Iris pigment epithelial cell (primary cell): ENCODE measurements around the gene SLC8A1.

Source experiments
- DNase-seq: peaks from one replicate; pipeline ENCODE4 v3.0.0-alpha.2; 2011; ENCODE audit warnings: low read depth

SLC8A1 gene

GRCh38 chr2:40270372-40270771, 181.5 kb downstream of the SLC8A1 start:
- no peak for DNase-seq

GRCh38 chr2:40268566-40268965, 183.3 kb downstream of the SLC8A1 start:
- DNase-seq = no peak

GRCh38 chr2:40266201-40266600, 185.7 kb downstream of the SLC8A1 start:
- DNase-seq = no peak

GRCh38 chr2:40265602-40266001, 186.3 kb downstream of the SLC8A1 start:
- DNase-seq = no peak

- no peak for DNase-seq
Observed at GRCh38 chr2:40261042-40261441, 190.8 kb downstream of the SLC8A1 start.

- DNase-seq = no peak
Observed at GRCh38 chr2:40260437-40260836, 191.5 kb downstream of the SLC8A1 start.

- no peak for DNase-seq
Observed at GRCh38 chr2:40259900-40260299, 192.0 kb downstream of the SLC8A1 start.

GRCh38 chr2:40258135-40258457, 193.8 kb downstream of the SLC8A1 start:
- DNase-seq = no peak

- no peak for DNase-seq
Observed at GRCh38 chr2:40257340-40258134, 194.4 kb downstream of the SLC8A1 start.

- DNase-seq = no peak
Observed at GRCh38 chr2:40256649-40257048, 195.2 kb downstream of the SLC8A1 start.

GRCh38 chr2:40256008-40256407, 195.9 kb downstream of the SLC8A1 start:
- DNase-seq = no peak

- DNase-seq = no peak
Observed at GRCh38 chr2:40255103-40255502, 196.8 kb downstream of the SLC8A1 start.

GRCh38 chr2:40254611-40255010, 197.3 kb downstream of the SLC8A1 start:
- DNase-seq = no peak

GRCh38 chr2:40251137-40251536, 200.8 kb downstream of the SLC8A1 start:
- no peak for DNase-seq

GRCh38 chr2:40249577-40249976, 202.3 kb downstream of the SLC8A1 start:
- DNase-seq = no peak

GRCh38 chr2:40248294-40248693, 203.6 kb downstream of the SLC8A1 start:
- DNase-seq = no peak

- peak; percentile 75 for DNase-seq
Observed at GRCh38 chr2:40244675-40245074, 207.2 kb downstream of the SLC8A1 start.

GRCh38 chr2:40244251-40244650, 207.6 kb downstream of the SLC8A1 start:
- DNase-seq = peak; percentile 3

GRCh38 chr2:40243581-40244187, 208.2 kb downstream of the SLC8A1 start:
- DNase-seq = peak; percentile 54

GRCh38 chr2:40242315-40242714, 209.6 kb downstream of the SLC8A1 start:
- DNase-seq = no peak

- DNase-seq = peak; percentile 90
Observed at GRCh38 chr2:40240070-40240469, 211.8 kb downstream of the SLC8A1 start.

GRCh38 chr2:40230707-40231432, 221.0 kb downstream of the SLC8A1 start:
- DNase-seq = no peak

GRCh38 chr2:40230186-40230585, 221.7 kb downstream of the SLC8A1 start:
- DNase-seq = no peak
